Measurements from ENCODE around the gene NOX4. TPM values are rescaled to one million over a fixed set of nuclear protein-coding genes. Genes with fewer than 3 reads are reported as not detected.
"Not testable (repeated sequence)": the region's sequence is repeated elsewhere in the genome, so short reads cannot be mapped to it uniquely, and the experiment has no call there.

Gene NOX4
- total RNA-seq, 4 donors from 2014 or later, result 3.9 to 23.7 (median 5.6) TPM

DNA sequence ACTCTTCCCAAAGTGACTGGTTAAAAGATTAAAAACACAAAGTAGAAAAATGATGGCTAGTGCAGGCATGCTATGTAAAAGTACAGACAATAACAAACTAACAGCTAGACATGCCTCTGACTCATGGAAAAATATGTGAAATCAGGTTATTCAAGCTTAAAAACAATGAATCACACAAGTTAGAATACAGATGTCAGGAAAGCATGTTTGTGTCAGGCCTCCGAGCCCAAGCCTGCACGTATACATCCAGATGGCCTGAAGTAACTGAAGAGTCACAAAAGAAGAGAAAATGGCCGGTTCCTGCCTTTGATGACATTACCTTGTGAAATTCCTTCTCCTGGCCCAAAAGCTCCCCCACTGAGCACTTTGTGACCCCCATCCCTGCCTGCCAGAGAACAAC is 110.1 kb downstream of the NOX4 start:
- Histone ChIP-seq H3K9me3 (peaks cover 0 to 16% (median 0%) of the 10 kb centered on the region in 3 donors), H3K4me3 (no peak overlapping the region), H3K36me3 (no peaks in the 10 kb centered on the region), H3K27ac (peak overlapping the region in 2 of 4 donors; percentile 40 to 58), H3K4me1 (no peaks in the 10 kb centered on the region), H3K27me3 (no peaks in the 10 kb centered on the region)
- TF ChIP-seq, protein P1, sequence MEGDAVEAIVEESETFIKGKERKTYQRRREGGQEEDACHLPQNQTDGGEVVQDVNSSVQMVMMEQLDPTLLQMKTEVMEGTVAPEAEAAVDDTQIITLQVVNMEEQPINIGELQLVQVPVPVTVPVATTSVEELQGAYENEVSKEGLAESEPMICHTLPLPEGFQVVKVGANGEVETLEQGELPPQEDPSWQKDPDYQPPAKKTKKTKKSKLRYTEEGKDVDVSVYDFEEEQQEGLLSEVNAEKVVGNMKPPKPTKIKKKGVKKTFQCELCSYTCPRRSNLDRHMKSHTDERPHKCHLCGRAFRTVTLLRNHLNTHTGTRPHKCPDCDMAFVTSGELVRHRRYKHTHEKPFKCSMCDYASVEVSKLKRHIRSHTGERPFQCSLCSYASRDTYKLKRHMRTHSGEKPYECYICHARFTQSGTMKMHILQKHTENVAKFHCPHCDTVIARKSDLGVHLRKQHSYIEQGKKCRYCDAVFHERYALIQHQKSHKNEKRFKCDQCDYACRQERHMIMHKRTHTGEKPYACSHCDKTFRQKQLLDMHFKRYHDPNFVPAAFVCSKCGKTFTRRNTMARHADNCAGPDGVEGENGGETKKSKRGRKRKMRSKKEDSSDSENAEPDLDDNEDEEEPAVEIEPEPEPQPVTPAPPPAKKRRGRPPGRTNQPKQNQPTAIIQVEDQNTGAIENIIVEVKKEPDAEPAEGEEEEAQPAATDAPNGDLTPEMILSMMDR (IDR thresholded peaks at IDR 0.05), result no peak
- TF ChIP-seq EP300 (IDR thresholded peaks at IDR 0.05) (no peak), POLR2AphosphoS5 (IDR thresholded peaks at IDR 0.05) (no peak), POLR2A (IDR thresholded peaks at IDR 0.05) (no peak)
- ATAC-seq, result peak; percentile 83
- 25 to 60% methylated on average over 3 of the region's 3 CpGs for WGBS, 2 donors (ENCODE audit: low coverage in 1 of 2)

DNA sequence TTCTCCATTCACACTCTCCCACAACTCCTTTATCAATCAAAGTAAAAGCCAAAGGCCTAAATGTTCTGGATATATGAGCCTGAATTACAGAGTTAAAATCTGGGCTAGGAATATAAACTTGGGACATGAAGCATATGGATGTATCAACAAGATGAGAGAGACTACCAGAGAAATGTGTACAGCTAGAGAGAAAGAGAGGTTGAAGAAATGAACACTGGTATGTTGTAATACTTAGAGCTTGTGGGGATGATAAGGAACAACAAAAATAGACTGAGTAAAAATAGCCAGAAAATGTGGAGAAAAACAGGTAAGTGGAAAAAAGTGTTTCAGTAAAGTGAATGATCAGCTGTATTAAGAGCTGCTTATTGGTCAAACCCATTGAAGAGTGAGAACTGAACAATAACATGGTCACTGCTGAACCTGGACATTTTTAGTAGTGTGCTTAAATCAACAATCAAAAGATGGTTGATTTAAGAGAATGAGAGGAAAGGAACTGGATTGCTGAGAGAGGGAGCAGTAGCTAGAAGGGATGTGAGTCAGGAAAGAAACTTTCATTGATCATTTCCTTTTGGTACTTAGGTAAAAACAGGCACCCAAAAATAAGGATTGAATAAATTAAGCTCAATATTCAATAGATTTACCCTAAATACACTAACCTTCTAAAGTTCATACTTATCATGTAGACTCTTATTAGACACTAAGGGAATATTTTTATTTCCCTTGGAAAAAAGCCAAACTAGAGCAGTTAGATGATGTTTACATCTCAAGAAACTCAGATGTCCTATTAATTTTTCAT is 111.0 kb downstream of the NOX4 start:
- H3K27ac ChIP-seq, result peak overlapping the region in 1 of 4 donors; percentile 6
- H3K4me1 ChIP-seq, ATAC-seq, H3K4me3 ChIP-seq, H3K27me3 ChIP-seq, H3K36me3 ChIP-seq: not testable (repeated sequence)
- peaks cover 0 to 10% (median 0%) of the 10 kb centered on the region in 3 donors for H3K9me3 ChIP-seq

DNA sequence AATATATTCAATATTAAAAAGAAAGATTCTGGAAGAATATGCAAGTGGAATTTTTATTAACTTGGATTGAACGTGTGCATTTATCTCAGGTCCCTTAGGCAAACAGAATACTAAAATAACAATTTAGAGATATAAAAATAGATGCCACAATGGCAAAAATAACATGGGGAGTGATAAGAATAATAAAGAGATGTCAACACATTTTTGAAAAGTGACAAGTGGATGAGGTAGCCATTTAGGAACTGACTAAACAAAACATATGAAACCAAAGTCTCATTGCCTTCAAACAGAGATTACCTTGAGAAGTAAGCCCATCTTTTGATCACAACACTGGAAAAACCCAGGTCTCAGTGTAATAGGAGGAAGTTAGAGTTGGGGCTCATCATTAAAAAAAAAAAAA is 112.2 kb downstream of the NOX4 start:
- not testable (repeated sequence) for H3K9me3 ChIP-seq, H3K27me3 ChIP-seq, H3K4me1 ChIP-seq, H3K27ac ChIP-seq, ATAC-seq, H3K4me3 ChIP-seq, H3K36me3 ChIP-seq
- WGBS, 2 donors (ENCODE audit: low coverage in 1 of 2), result 67 to 75% methylated on average over 1 of the region's 1 CpG

DNA sequence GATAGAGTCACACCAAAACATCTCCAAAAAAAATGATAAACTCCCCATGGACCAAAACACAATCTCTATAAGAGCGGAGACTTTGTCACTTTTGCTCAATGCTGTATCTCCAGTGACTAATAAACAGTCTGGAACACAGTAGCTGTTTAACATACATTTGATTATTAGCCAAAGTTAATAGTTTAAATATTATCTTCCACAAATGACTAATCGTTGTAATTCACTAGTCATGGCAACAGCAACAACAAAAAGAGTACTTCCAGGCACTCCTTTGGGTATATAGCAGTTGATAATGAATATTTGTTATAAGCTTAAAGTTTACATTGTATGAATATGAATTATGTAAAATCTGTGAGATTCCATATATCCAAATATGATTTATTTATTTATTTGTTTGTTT is 121.8 kb downstream of the NOX4 start:
- not testable (repeated sequence) for ATAC-seq, H3K27me3 ChIP-seq, H3K9me3 ChIP-seq, H3K4me3 ChIP-seq, H3K36me3 ChIP-seq, H3K27ac ChIP-seq, H3K4me1 ChIP-seq
- 62 to 77% methylated on average over 2 of the region's 2 CpGs for WGBS, 2 donors (ENCODE audit: low coverage in 1 of 2)

DNA sequence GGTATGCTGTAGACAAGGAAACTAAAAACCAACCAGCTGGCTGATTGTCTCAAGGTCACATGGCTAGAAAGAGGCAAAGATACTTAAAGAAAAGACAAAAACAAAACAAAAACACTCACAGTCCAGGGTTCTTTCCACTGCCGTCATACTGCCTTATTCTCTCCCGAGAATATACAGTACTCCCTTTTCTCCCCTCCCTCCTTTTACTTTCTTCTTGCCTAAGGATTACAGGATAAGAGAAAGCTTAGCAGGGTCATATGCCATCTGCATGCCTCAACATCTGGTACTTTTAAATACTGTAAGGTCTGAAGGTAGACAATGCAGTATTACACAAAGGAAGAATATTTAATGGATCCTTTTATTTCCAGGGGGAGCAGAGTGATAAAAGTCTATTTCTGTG is 126.3 kb downstream of the NOX4 start:
- WGBS, 2 donors (ENCODE audit: low coverage in 1 of 2), result 65 to 73% methylated on average over 2 of the region's 2 CpGs

DNA sequence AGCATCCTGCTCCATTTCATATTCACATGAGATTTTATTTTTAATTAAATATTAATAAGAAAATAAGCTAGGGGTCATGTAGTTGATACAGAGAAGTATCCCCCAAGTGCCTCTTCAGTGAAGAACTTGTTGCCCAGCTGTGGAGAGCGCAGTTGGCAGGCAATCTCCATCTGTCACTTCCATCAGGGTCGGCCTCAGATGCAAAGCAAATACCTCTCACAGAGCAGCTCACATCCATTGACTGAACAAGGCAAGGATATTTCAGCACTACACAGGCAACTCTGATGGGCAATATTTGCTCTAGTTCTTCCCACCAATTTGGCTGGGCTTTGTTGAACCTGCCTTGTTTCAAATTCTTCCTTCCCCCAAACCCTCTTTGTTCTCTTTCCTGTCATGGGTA is 129.4 kb downstream of the NOX4 start:
- H3K4me3 ChIP-seq, result no peak overlapping the region
- no peaks in the 10 kb centered on the region for H3K27me3 ChIP-seq
- no peaks in the 10 kb centered on the region for H3K36me3 ChIP-seq
- ATAC-seq, result no peak
- 95 to 100% methylated on average over 1 to 2 of the region's 2 CpGs for WGBS, 2 donors (ENCODE audit: low coverage in 1 of 2)
- H3K9me3 ChIP-seq, result no peaks in the 10 kb centered on the region
- H3K27ac ChIP-seq, result no peak overlapping the region
- TF ChIP-seq POLR2AphosphoS5 (IDR thresholded peaks at IDR 0.05) (no peak), POLR2A (IDR thresholded peaks at IDR 0.05) (no peak), EP300 (IDR thresholded peaks at IDR 0.05) (no peak)
- TF ChIP-seq, protein P1 (IDR thresholded peaks at IDR 0.05), result no peak
- no peaks in the 10 kb centered on the region for H3K4me1 ChIP-seq

More for the DNA sequence above, 126.3 kb downstream of the NOX4 start:
- H3K4me1 ChIP-seq, H3K4me3 ChIP-seq, H3K36me3 ChIP-seq, H3K27me3 ChIP-seq, H3K27ac ChIP-seq, ATAC-seq, H3K9me3 ChIP-seq: not testable (repeated sequence)

DNA sequence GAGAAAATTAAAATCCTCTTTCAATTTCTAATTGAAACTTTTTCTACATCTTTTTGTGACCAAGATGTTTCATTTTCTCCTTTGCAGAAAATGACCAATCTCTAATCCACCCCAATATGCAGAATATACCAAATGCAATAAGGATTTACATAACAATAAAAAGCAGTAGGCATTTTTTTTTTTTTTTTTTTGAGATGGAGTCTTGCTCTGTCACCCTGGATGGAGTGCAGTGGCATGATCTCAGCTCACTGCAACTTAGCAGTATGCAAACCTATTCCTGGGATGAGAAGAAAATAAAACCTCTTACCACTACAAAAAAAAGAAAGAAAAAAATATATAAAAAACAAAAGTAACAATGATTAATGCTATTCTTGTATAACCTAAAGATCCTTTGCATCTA is 132.0 kb downstream of the NOX4 start:
- not testable (repeated sequence) for H3K4me1 ChIP-seq, ATAC-seq, H3K36me3 ChIP-seq, H3K27me3 ChIP-seq, H3K27ac ChIP-seq, H3K4me3 ChIP-seq, H3K9me3 ChIP-seq

DNA sequence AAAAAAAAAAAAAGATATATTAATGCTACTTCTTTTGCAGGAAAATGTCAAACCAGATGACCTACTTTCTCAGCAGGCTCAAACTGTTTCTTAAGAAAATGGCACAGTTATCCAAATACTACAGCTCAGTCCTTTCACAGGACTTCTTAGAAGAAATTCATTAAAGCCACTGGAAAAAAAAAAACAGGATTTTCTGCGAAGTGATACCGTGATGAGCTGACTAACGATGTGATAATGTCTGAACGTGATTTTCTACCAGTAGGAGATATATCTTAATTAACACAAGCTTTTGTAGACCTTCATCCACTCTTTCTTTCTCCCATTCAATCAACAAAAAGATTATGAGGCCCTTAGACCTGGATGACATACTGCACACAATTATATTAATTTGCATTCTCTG is 132.4 kb downstream of the NOX4 start:
- Histone ChIP-seq H3K36me3 (no peaks in the 10 kb centered on the region), H3K27ac (no peak overlapping the region), H3K4me3 (no peak overlapping the region), H3K27me3 (no peaks in the 10 kb centered on the region), H3K9me3 (no peaks in the 10 kb centered on the region), H3K4me1 (no peaks in the 10 kb centered on the region)
- no peak for ATAC-seq
- TF ChIP-seq, protein P1 (IDR thresholded peaks at IDR 0.05), result no peak
- TF ChIP-seq EP300 (IDR thresholded peaks at IDR 0.05), result no peak
- WGBS, 2 donors (ENCODE audit: low coverage in 1 of 2), result 50 to 53% methylated on average over 4 of the region's 4 CpGs
